GM19025 (cell line): Measurements from ENCODE around the gene VPS35L.

ENCODE experiments used
- ATAC-seq: cut with Tn5 transposase; IDR thresholded peaks from one replicate; pipeline ENCODE4 v1.9.1; 2021; ENCODE audit warnings: mild to moderate bottlenecking, low read depth, moderate library complexity; ENCODE audit not compliant: unreplicated experiment

Gene VPS35L

GRCh38 chr16:19741354-19741753, 185.9 kb downstream of the VPS35L start:
- no peak for ATAC-seq

DNA sequence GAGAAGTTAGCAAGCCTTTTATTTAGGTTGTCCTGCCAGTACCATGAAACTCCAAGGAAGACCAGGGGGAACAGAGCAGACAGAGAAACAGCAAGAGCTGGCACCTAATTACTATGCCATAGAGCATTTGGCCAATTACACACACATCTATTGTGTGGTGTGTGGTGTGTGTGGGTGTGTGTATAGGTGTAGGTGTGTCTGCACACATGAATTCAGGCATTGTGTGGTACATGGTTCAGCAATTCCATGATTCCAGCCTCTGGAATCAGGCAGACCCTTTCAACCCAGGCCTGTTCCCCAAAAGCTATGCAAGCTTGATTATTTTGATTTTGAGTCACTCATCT, 188.3 kb downstream of the VPS35L start:
- no peak for ATAC-seq

- no peak for ATAC-seq
Observed at GRCh38 chr16:19744670-19745069, 189.2 kb downstream of the VPS35L start.

- no peak for ATAC-seq
Observed at GRCh38 chr16:19745286-19746010, 189.9 kb downstream of the VPS35L start.

GRCh38 chr16:19746561-19746960, 191.1 kb downstream of the VPS35L start:
- no peak for ATAC-seq

- no peak for ATAC-seq
Observed at GRCh38 chr16:19748389-19749168, 193.1 kb downstream of the VPS35L start.

DNA sequence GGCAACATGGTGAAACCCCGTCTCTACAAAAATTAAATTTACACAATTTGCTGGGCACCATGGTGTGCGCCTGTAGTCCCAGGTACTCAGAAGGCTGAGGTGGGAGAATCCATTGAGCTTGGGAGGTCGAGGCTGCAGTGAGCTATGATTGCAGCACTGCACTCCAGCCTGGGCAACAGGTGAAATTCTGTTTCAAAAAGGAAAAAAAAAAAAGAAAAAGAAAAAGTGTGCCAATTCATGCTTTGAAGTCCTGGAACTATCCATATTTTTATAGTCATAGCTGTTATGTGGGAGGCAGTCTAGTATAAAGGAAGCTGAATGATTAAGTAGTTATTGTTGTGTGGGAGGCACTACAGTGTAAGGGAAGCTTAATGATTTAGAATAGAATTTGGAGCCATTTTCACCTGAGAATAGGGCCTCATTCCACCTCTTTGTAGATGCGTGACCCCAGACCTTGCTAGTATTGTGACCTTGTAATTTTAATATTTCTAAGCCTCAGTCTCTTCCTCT, 194.1 kb downstream of the VPS35L start:
- no peak for ATAC-seq
